Smooth muscle cell (in vitro differentiated cells): ENCODE measurements around the gene ADAMTS16. TPM values are rescaled to one million over a fixed set of nuclear protein-coding genes. Genes with fewer than 3 reads are reported as not detected.

Source experiments
- DNase-seq: peaks from one replicate; lab custom pipeline; 2025; ENCODE audit not compliant: unreplicated experiment; lab: John Stamatoyannopoulos, UW
- H2AFZ ChIP-seq: fragments of 200-600 bp; sonication (generic); 2 replicates; pipeline ENCODE4 v1.6.0; 2016; ENCODE audit warnings: antibody characterized with exemption, low read depth, mild to moderate bottlenecking
- H3F3A ChIP-seq: fragments of 200-600 bp; sonication (generic); 2 replicates; pipeline ENCODE4 v1.6.0; 2017; ENCODE audit warnings: antibody characterized with exemption, low read depth
- H3K27ac ChIP-seq: fragments of 200-600 bp; sonication (generic); 2 replicates; pipeline ENCODE4 v1.5.1; 2016; ENCODE audit warnings: low read depth, mild to moderate bottlenecking
- H3K27me3 ChIP-seq: fragments of 200-600 bp; sonication (generic); 2 replicates; pipeline ENCODE4 v1.6.1; 2016; ENCODE audit warnings: low read depth, mild to moderate bottlenecking
- H3K36me3 ChIP-seq: fragments of 200-600 bp; sonication (generic); 2 replicates; pipeline ENCODE4 v1.5.1; 2016; ENCODE audit warnings: low read depth
- H3K4me1 ChIP-seq: fragments of 200-600 bp; sonication (generic); 2 replicates; pipeline ENCODE4 v1.5.1; 2016; ENCODE audit warnings: low read depth
- H3K4me2 ChIP-seq: fragments of 200-600 bp; sonication (generic); 2 replicates; pipeline ENCODE4 v1.6.0; 2016; ENCODE audit warnings: mild to moderate bottlenecking
- H3K4me3 ChIP-seq: fragments of 200-600 bp; sonication (generic); 2 replicates; pipeline ENCODE4 v1.5.1; 2016; ENCODE audit warnings: mild to moderate bottlenecking
- H3K79me2 ChIP-seq: fragments of 200-600 bp; sonication (generic); 2 replicates; pipeline ENCODE4 v1.6.0; 2016; ENCODE audit warnings: low read depth, mild to moderate bottlenecking
- H3K9ac ChIP-seq: fragments of 200-600 bp; sonication (generic); 2 replicates; pipeline ENCODE4 v1.6.0; 2016; ENCODE audit warnings: low read depth
- H3K9me3 ChIP-seq: fragments of 200-600 bp; sonication (generic); replicated peaks from 2 replicates; pipeline ENCODE4 v1.5.1; 2016; ENCODE audit warnings: low read depth
- H4K20me1 ChIP-seq: fragments of 200-600 bp; sonication (generic); 2 replicates; pipeline ENCODE4 v1.6.0; 2016; ENCODE audit warnings: low read depth
- CTCF ChIP-seq: fragments of 200-600 bp; sonication (generic); IDR thresholded peaks from 2 replicates; pipeline ENCODE4 v1.5.1; 2017; ENCODE audit warnings: borderline replicate concordance, mild to moderate bottlenecking, antibody characterized with exemption; ENCODE audit not compliant: insufficient read depth, poor library complexity, severe bottlenecking
- WGBS: methylation state at CpG from one replicate; pipeline ENCODE4 v1.1.7; 2016; ENCODE audit warnings: low lambda C conversion rate; 5-methylcytosine and 5-hydroxymethylcytosine counted together
- polyA plus RNA-seq: library from polyadenylated mRNA; unstranded; fragments of >200 nt; fragmentation: Nextera tagmentation; extraction: Ambion mirVana; gene quantifications from 2 replicates; pipeline ENCODE4 v1.2.1, GENCODE V29; 2016
- total RNA-seq: library from RNA; depleted of rRNA; stranded (reverse); fragments of >200 nt; gene quantifications from 2 replicates; pipeline ENCODE4 v1.2.3, GENCODE V29; 2014

Gene ADAMTS16
- total and polyA plus RNA-seq, 2 experiments from 2014 or later = 4.7 to 6.2 TPM

GRCh38 chr5:5276951-5277517 is 136.9 kb downstream of the ADAMTS16 start:
- Histone ChIP-seq H3K9me3 (no peaks in the 10 kb centered on the region), H3F3A (peaks cover 1% of the 10 kb centered on the region), H4K20me1 (no peaks in the 10 kb centered on the region), H3K4me2 (no peak overlapping the region), H3K4me3 (no peak overlapping the region), H3K36me3 (no peaks in the 10 kb centered on the region), H3K27ac (no peak overlapping the region), H2AFZ (no peak overlapping the region), H3K79me2 (no peaks in the 10 kb centered on the region), H3K4me1 (peaks cover 1% of the 10 kb centered on the region), H3K27me3 (no peaks in the 10 kb centered on the region), H3K9ac (no peak overlapping the region)
- no peak for DNase-seq
- WGBS = 86% methylated on average over 12 of the region's 12 CpGs
- no peak for TF ChIP-seq CTCF

- H3K9ac ChIP-seq = no peak overlapping the region
- H3K79me2 ChIP-seq = no peaks in the 10 kb centered on the region
- no peak overlapping the region for H2AFZ ChIP-seq
- no peaks in the 10 kb centered on the region for H4K20me1 ChIP-seq
- no peak for DNase-seq
- TF ChIP-seq CTCF = no peak
- H3K27ac ChIP-seq = no peak overlapping the region
- 96% methylated on average over 4 of the region's 4 CpGs for WGBS
- H3K4me1 ChIP-seq = no peaks in the 10 kb centered on the region
- H3K36me3 ChIP-seq = no peaks in the 10 kb centered on the region
- H3F3A ChIP-seq = no peaks in the 10 kb centered on the region
- no peak overlapping the region for H3K4me3 ChIP-seq
- no peaks in the 10 kb centered on the region for H3K27me3 ChIP-seq
- no peak overlapping the region for H3K4me2 ChIP-seq
- H3K9me3 ChIP-seq = peaks cover 3% of the 10 kb centered on the region
Measured at GRCh38 chr5:5278201-5278814, 138.2 kb downstream of the ADAMTS16 start.

- no peak overlapping the region for H3K9ac ChIP-seq
- H3K27ac ChIP-seq = no peak overlapping the region
- no peaks in the 10 kb centered on the region for H4K20me1 ChIP-seq
- TF ChIP-seq CTCF = no peak
- H3K79me2 ChIP-seq = no peaks in the 10 kb centered on the region
- no peaks in the 10 kb centered on the region for H3F3A ChIP-seq
- H3K4me2 ChIP-seq = no peak overlapping the region
- no peak overlapping the region for H3K4me3 ChIP-seq
- no peaks in the 10 kb centered on the region for H3K27me3 ChIP-seq
- no peaks in the 10 kb centered on the region for H3K4me1 ChIP-seq
- DNase-seq = no peak
- 89% methylated on average over 3 of the region's 3 CpGs for WGBS
- peaks cover 7% of the 10 kb centered on the region for H3K9me3 ChIP-seq
- H2AFZ ChIP-seq = no peak overlapping the region
- H3K36me3 ChIP-seq = no peaks in the 10 kb centered on the region
Measured at GRCh38 chr5:5278815-5279381, 138.8 kb downstream of the ADAMTS16 start.

GRCh38 chr5:5285906-5286305 is 145.8 kb downstream of the ADAMTS16 start:
- Histone ChIP-seq H3F3A (no peaks in the 10 kb centered on the region), H3K79me2 (no peaks in the 10 kb centered on the region), H3K4me3 (no peak overlapping the region), H3K27me3 (no peaks in the 10 kb centered on the region), H2AFZ (no peak overlapping the region), H3K9me3 (peaks cover 7% of the 10 kb centered on the region), H3K4me2 (no peak overlapping the region), H3K36me3 (no peaks in the 10 kb centered on the region), H3K4me1 (no peaks in the 10 kb centered on the region), H3K27ac (no peak overlapping the region), H4K20me1 (no peaks in the 10 kb centered on the region), H3K9ac (no peak overlapping the region)
- no peak for TF ChIP-seq CTCF
- DNase-seq = no peak
- WGBS = 96% methylated on average over 3 of the region's 3 CpGs
